ENCODE results near the gene HDHD5. TPM values are rescaled to one million over a fixed set of nuclear protein-coding genes. Genes with fewer than 3 reads are reported as not detected.

HDHD5 gene
- total and polyA plus RNA-seq, 2 of the 13 experiments (the other 11 are each of a cell fraction or from before 2014, with no cell fraction given), result not detected

- no peak for FAIRE-seq
- Histone ChIP-seq H2AFZ (ENCODE audit: low read length) (no peak overlapping the region), H3K79me2 (ENCODE audit: insufficient read depth, low read length) (no peaks in the 10 kb centered on the region), H3K4me2 (ENCODE audit: low read depth, low read length) (no peak overlapping the region), H4K20me1 (ENCODE audit: insufficient read depth, low read length) (no peaks in the 10 kb centered on the region), H3K36me3 (replicated peaks in 1 of 2; ENCODE audit: control insufficient read depth in 1 of 2, insufficient read depth in 2 of 2, low read length in 2 of 2) (peaks cover 6 to 26% of the 10 kb centered on the region in 2 experiments; a peak in 3 of 5 replicates), H3K27ac (ENCODE audit: extremely low read length, insufficient read depth, low read length) (no peak overlapping the region), H3K9me3 (ENCODE audit: low read length) (no peaks in the 10 kb centered on the region), H3K27me3 (ENCODE audit: control insufficient read depth in 1 of 2, insufficient read depth in 2 of 2, low read length in 2 of 2) (no peaks in the 10 kb centered on the region), H3K4me3 (replicated peaks in 1 of 3; ENCODE audit: insufficient read depth in 1 of 3, low read depth in 2 of 3, low read length in 3 of 3) (no peak overlapping the region), H3K4me1 (ENCODE audit: insufficient read depth, low read length) (no peaks in the 10 kb centered on the region), H3K9ac (ENCODE audit: insufficient read depth, low read depth, low read length) (no peak overlapping the region)
- TF ChIP-seq PAX8 (CRISPR knock-in tag; IDR thresholded peaks at IDR 0.05; ENCODE audit: borderline replicate concordance) (no peak), GABPA (IDR thresholded peaks at IDR 0.05; ENCODE audit: low read depth, low read length) (no peak), GABPA (CRISPR knock-in tag; IDR thresholded peaks at IDR 0.05; ENCODE audit: low read depth) (no peak), ZNF652 (CRISPR knock-in tag; IDR thresholded peaks at IDR 0.05; ENCODE audit: borderline replicate concordance, low read depth) (no peak), TP53 (CRISPR knock-in tag; conservative IDR thresholded peaks at IDR 0.05) (no peak), TMF1 (CRISPR knock-in tag; IDR thresholded peaks at IDR 0.05; ENCODE audit: low read depth) (no peak), LBX2 (CRISPR knock-in tag; IDR thresholded peaks at IDR 0.05; ENCODE audit: borderline replicate concordance) (no peak), ZNF775 (CRISPR knock-in tag; IDR thresholded peaks at IDR 0.05; ENCODE audit: borderline replicate concordance) (no peak), THAP11 (CRISPR knock-in tag; IDR thresholded peaks at IDR 0.05) (no peak), SRSF1 (optimal IDR thresholded peaks at IDR 0.05; ENCODE audit: low read depth, low read length) (no peak), ZNF724P (CRISPR knock-in tag; IDR thresholded peaks at IDR 0.05; ENCODE audit: borderline replicate concordance) (no peak), SUZ12 (IDR thresholded peaks at IDR 0.05; ENCODE audit: low read depth, low read length) (no peak), THAP9 (CRISPR knock-in tag; IDR thresholded peaks at IDR 0.05; ENCODE audit: borderline replicate concordance) (no peak), ZNF703 (CRISPR knock-in tag; IDR thresholded peaks at IDR 0.05; ENCODE audit: borderline replicate concordance) (no peak), SPEN (CRISPR knock-in tag; IDR thresholded peaks at IDR 0.05; ENCODE audit: low read depth) (no peak), EP300 (IDR thresholded peaks at IDR 0.05; ENCODE audit: low read depth in 2 of 2, low read length in 2 of 2) (no peak), EP300 (CRISPR knock-in tag; IDR thresholded peaks at IDR 0.05; ENCODE audit: borderline replicate concordance) (no peak), ZNF790 (CRISPR knock-in tag; IDR thresholded peaks at IDR 0.05; ENCODE audit: borderline replicate concordance) (no peak), HNRNPLL (IDR thresholded peaks at IDR 0.05; ENCODE audit: low read depth, low read length, poor library complexity, severe bottlenecking) (no peak), RBAK (CRISPR knock-in tag; IDR thresholded peaks at IDR 0.05) (no peak)
- ATAC-seq, result no peak
- ChIA-PET CTCF (ENCODE audit: low intra/inter-chr PET ratio, low total read pairs) (no interaction called here), POLR2A (no interaction called here)
- intact Hi-C loops (cut with micrococcal nuclease; ENCODE audit: unreplicated experiment), result no loop called here
- 89% methylated on average over 7 of the region's 7 CpGs for WGBS (ENCODE audit: low lambda C conversion rate)
- no peak for DNase-seq (ENCODE audit: low spot score)
- in situ Hi-C loops (cut with HindIII; ENCODE audit: extremely low pct_ligation_motif_present, low pct_unique_long_range_greater_than_20kb), result no loop called here
- BruUV-seq (replicated peaks), result no TSS peak
Observed at GRCh38 chr22:17098379-17098819, 60.7 kb downstream of the HDHD5 start.

Data from HepG2 (cell line).